ENCODE results near the gene IFNA1. TPM values are rescaled to one million over a fixed set of nuclear protein-coding genes. Genes with fewer than 3 reads are reported as not detected.

The IFNA1 gene
- total RNA-seq, 1 experiment from 2014 or later, result not detected

DNA sequence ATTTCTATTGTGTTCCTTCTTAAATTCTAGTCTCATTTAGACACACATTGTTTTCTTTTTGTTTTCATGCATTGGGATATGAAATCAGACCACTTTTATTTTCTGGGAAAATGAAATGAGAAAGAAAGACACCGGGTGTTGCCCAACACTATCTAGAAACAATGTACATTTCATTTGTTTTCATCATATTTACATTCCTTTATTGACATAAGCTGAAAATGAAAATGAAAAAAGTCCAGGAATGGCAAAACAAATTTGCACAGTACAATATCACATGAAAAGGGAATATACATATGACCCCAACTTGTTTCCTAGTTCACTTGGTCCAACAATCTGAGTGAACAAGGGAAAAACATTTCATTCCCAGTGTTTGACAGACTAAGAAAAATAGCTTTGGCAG, 21.1 kb downstream of the IFNA1 start:
- Histone ChIP-seq H3K14ac (ENCODE audit: insufficient read depth, low read length) (no peak overlapping the region), H3K4ac (ENCODE audit: low read depth, low read length) (no peak overlapping the region), H2AFZ (ENCODE audit: low read length) (no peak overlapping the region), H3K4me2 (ENCODE audit: insufficient read depth, insufficient read length, low read length) (no peak overlapping the region), H3K79me2 (ENCODE audit: insufficient read depth, low read length) (no peaks in the 10 kb centered on the region), H2BK120ac (ENCODE audit: low read depth, low read length, poor library complexity, severe bottlenecking) (no peak overlapping the region), H2BK20ac (ENCODE audit: low read depth, low read length, poor library complexity, severe bottlenecking) (no peak overlapping the region), H3K9ac (ENCODE audit: extremely low read depth, insufficient read length, low read length) (no peak overlapping the region), H2BK5ac (ENCODE audit: insufficient read length, low read length) (no peak overlapping the region), H4K91ac (ENCODE audit: insufficient read length, low read depth, low read length) (no peak overlapping the region), H3K56ac (ENCODE audit: insufficient read length, low read depth, low read length) (no peak overlapping the region), H3K9me3 (ENCODE audit: control insufficient read depth, low read depth, low read length) (no peaks in the 10 kb centered on the region), H3K27me3 (ENCODE audit: insufficient read depth, low read length) (no peaks in the 10 kb centered on the region), H3K23ac (ENCODE audit: insufficient read length, low read depth, low read length) (no peak overlapping the region), H2AK5ac (ENCODE audit: insufficient read length, low read length) (no peak overlapping the region), H4K8ac (replicated peaks; ENCODE audit: insufficient read length, low read depth, low read length) (no peak overlapping the region), H3K4me1 (ENCODE audit: insufficient read depth, low read length) (no peaks in the 10 kb centered on the region), H3K23me2 (ENCODE audit: insufficient read length, low read depth, low read length, poor library complexity, severe bottlenecking) (no peaks in the 10 kb centered on the region), H3K18ac (ENCODE audit: insufficient read length, low read depth, low read length) (no peak overlapping the region), H3K79me1 (ENCODE audit: insufficient read depth, low read depth, low read length, poor library complexity, severe bottlenecking) (no peaks in the 10 kb centered on the region), H3K27ac (ENCODE audit: insufficient read length, low read depth, low read length) (no peak overlapping the region), H2BK12ac (ENCODE audit: insufficient read length, low read depth, low read length) (no peak overlapping the region), H2BK15ac (ENCODE audit: low read depth, low read length) (no peak overlapping the region), H3T11ph (ENCODE audit: low read length) (no peak overlapping the region), H4K5ac (ENCODE audit: insufficient read length, low read depth, low read length) (no peak overlapping the region), H4K20me1 (ENCODE audit: control insufficient read depth, insufficient read depth, insufficient read length) (no peaks in the 10 kb centered on the region)
- H3K27me3 Mint-ChIP-seq (ENCODE audit: low read depth), result peaks cover 2% of the 10 kb centered on the region
- DNase-seq, result no peak
- H3K4me1 Mint-ChIP-seq, result no peaks in the 10 kb centered on the region
- no peak overlapping the region for H3K27ac Mint-ChIP-seq
- H3K36me3 Mint-ChIP-seq (ENCODE audit: insufficient read depth in 1 of 3, low read depth in 3 of 3), result peaks cover 0 to 11% (median 4%) of the 10 kb centered on the region in 3 experiments; a peak in 3 of 7 replicates
- H3K4me3 Mint-ChIP-seq, result no peak overlapping the region
- peaks cover 20 to 23% of the 10 kb centered on the region in 2 experiments for H3K9me3 Mint-ChIP-seq
- TF ChIP-seq, protein P1, sequence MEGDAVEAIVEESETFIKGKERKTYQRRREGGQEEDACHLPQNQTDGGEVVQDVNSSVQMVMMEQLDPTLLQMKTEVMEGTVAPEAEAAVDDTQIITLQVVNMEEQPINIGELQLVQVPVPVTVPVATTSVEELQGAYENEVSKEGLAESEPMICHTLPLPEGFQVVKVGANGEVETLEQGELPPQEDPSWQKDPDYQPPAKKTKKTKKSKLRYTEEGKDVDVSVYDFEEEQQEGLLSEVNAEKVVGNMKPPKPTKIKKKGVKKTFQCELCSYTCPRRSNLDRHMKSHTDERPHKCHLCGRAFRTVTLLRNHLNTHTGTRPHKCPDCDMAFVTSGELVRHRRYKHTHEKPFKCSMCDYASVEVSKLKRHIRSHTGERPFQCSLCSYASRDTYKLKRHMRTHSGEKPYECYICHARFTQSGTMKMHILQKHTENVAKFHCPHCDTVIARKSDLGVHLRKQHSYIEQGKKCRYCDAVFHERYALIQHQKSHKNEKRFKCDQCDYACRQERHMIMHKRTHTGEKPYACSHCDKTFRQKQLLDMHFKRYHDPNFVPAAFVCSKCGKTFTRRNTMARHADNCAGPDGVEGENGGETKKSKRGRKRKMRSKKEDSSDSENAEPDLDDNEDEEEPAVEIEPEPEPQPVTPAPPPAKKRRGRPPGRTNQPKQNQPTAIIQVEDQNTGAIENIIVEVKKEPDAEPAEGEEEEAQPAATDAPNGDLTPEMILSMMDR (conservative IDR thresholded peaks at IDR 0.05), result no peak
- no CpG with 5 or more reads among the region's 1 CpG for WGBS (ENCODE audit: extremely low coverage, insufficient read length, low lambda C conversion rate)
